HG03280 (cell line): ENCODE results near the gene GP5.

Experiments
- ATAC-seq: cut with Tn5 transposase; IDR thresholded peaks from one replicate; pipeline ENCODE4 v1.9.1; 2021; ENCODE audit warnings: mild to moderate bottlenecking, moderate library complexity; ENCODE audit not compliant: unreplicated experiment

The GP5 gene

GRCh38 chr3:194399166-194399565 is at the start of gene GP5:
TSS of gene GP5 (minus strand) at chr3:194399266. CDS start at chr3:194398282, 984 bp downstream.
- no peak for ATAC-seq

GRCh38 chr3:194447657-194448056 is 48.6 kb upstream of the GP5 start:
- no peak for ATAC-seq

- no peak for ATAC-seq
These were observed 48.1 kb upstream of the GP5 start for GRCh38 chr3:194447161-194447560.

GRCh38 chr3:194446754-194447153 is 47.7 kb upstream of the GP5 start:
- ATAC-seq, result no peak

- no peak for ATAC-seq
These were observed 47.1 kb upstream of the GP5 start for GRCh38 chr3:194446172-194446571.

- ATAC-seq, result no peak
These were observed 44.8 kb upstream of the GP5 start for GRCh38 chr3:194443901-194444300.

- no peak for ATAC-seq
These were observed 41.7 kb upstream of the GP5 start for GRCh38 chr3:194440756-194441155.

- no peak for ATAC-seq
These were observed 41.0 kb upstream of the GP5 start for GRCh38 chr3:194439881-194440550.

- ATAC-seq, result no peak
These were observed 35.4 kb upstream of the GP5 start for GRCh38 chr3:194434503-194434902.

- no peak for ATAC-seq
These were observed 32.5 kb upstream of the GP5 start for GRCh38 chr3:194431554-194431953.

- ATAC-seq, result no peak
These were observed 26.3 kb upstream of the GP5 start for GRCh38 chr3:194425399-194425798.

- ATAC-seq, result no peak
These were observed 25.9 kb upstream of the GP5 start for GRCh38 chr3:194424953-194425352.

GRCh38 chr3:194424373-194424772 is 25.3 kb upstream of the GP5 start:
- no peak for ATAC-seq

GRCh38 chr3:194423317-194423716 is 24.3 kb upstream of the GP5 start:
- no peak for ATAC-seq

- ATAC-seq, result no peak
These were observed 23.1 kb upstream of the GP5 start for GRCh38 chr3:194422188-194422587.

- ATAC-seq, result no peak
These were observed 19.6 kb upstream of the GP5 start for GRCh38 chr3:194418671-194419070.

GRCh38 chr3:194407423-194407822 is 8.4 kb upstream of the GP5 start:
- no peak for ATAC-seq

GRCh38 chr3:194405766-194406165 is 6.7 kb upstream of the GP5 start:
- no peak for ATAC-seq

GRCh38 chr3:194404365-194405140 is 5.5 kb upstream of the GP5 start:
- no peak for ATAC-seq

- no peak for ATAC-seq
These were observed 2.8 kb upstream of the GP5 start for GRCh38 chr3:194401868-194402329.

GRCh38 chr3:194401346-194401745 is 2.3 kb upstream of the GP5 start:
- no peak for ATAC-seq

- no peak for ATAC-seq
These were observed 877 bp upstream of the GP5 start for GRCh38 chr3:194399874-194400411.
